Fibroblast of villous mesenchyme (primary cell): Measurements from ENCODE around the gene TSHZ2. TPM values are rescaled to one million over a fixed set of nuclear protein-coding genes. Genes with fewer than 3 reads are reported as not detected.

ENCODE experiments used
- DNase-seq: peaks from one replicate; pipeline ENCODE4 v3.0.0-alpha.2; 2010; ENCODE audit warnings: low read depth
- H3K4me3 ChIP-seq: 2 replicates; pipeline ENCODE4 v1.5.1; 2011; ENCODE audit warnings: low read depth, mild to moderate bottlenecking, low read length
- CTCF ChIP-seq: IDR thresholded peaks from 2 replicates; pipeline ENCODE4 v1.5.1; 2012; ENCODE audit warnings: low read depth, mild to moderate bottlenecking, low read length; ENCODE audit not compliant: insufficient read depth
- total RNA-seq: library from RNA; depleted of rRNA; stranded (reverse); fragments of >200 nt; gene quantifications from 2 replicates; pipeline ENCODE4 v1.2.3, GENCODE V29; 2012

TSHZ2 gene
- total RNA-seq, 1 donor: 2.6 TPM

DNA sequence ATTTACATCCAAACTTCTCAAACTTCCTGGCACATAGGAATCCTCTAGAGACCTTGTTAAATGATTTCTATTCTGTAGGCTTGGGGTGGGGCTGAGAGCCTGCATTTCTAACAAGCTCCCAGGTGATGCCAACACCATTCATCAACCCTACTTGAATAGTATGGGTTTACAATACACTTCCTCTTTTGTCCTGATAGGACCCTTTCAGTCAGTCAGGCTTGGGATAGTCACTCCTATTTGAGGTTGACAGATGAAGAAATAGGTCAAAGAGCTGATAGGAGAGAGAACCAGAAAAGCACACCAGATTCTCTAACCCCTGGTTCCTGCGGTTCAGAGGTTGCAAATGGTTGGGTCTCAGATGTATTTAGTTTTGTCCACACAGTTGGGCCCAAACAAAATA lies 273.4 kb downstream of the TSHZ2 start:
- no peak for DNase-seq
- TF ChIP-seq CTCF: no peak
- H3K4me3 ChIP-seq: no peak overlapping the region

DNA sequence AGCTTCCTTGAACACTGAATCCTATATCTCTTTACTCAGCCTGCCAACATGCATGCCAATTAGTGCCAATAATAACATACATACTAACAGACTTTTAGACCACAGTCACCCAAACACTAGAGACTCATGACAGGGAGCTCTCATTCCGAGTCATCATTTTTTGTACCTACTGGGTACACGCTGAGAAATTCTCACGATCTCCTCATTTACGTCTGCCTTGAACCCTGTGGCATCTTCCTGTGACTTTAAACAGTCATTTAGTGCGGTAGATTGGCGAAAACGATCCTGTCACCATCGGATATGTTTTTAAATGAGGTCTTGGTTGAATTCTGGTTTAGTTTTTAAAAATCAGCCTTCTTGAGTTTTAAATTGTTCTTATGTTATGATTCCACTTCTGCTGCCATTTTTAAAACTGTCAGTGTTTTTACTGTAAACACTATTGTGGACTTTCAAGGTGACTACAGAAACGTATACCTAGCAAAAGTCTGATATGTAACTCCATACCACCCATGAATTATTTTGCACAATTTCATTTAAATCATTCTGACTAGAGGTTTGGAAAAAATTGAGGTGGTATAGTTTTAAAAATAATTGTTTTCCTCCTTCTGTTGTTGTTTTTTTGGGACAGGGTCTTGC lies 275.4 kb downstream of the TSHZ2 start:
- no peak for TF ChIP-seq CTCF
- H3K4me3 ChIP-seq: no peak overlapping the region
- no peak for DNase-seq

DNA sequence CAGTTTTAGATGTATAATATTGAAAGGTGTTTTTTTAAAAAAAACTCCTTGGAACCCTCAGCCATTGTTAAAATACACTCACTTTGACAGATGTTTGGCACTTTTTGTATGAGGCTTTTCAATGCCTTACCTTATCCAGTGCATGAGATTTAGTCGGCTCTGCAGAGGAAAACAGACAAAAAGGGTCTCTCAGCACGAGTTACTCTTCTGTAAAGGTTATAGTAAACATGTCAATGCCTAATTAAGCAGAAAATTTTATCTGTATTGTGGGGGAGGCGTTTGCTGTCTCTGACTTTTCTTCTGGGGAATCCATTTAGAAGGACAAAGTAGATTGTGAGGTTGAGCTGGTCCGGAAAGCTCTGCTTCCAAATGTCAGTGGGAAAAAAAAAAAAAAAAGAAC lies 278.3 kb downstream of the TSHZ2 start:
- no peak overlapping the region for H3K4me3 ChIP-seq
- no peak for DNase-seq
- TF ChIP-seq CTCF: no peak

GRCh38 chr20:53252002-53252401 lies 279.8 kb downstream of the TSHZ2 start:
- no peak overlapping the region for H3K4me3 ChIP-seq
- DNase-seq: no peak
- no peak for TF ChIP-seq CTCF

DNA sequence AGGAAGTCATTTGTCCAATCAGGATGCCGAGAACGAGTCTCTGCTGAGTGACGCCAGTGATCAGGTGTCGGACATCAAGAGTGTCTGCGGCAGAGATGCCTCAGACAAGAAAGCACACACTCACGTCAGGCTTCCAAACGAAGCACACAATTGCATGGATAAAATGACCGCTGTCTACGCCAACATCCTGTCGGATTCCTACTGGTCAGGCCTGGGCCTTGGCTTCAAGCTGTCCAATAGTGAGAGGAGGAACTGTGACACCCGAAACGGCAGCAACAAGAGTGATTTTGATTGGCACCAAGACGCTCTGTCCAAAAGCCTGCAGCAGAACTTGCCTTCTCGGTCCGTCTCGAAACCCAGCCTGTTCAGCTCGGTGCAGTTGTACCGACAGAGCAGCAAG lies 281.5 kb downstream of the TSHZ2 start:
- DNase-seq: no peak
- TF ChIP-seq CTCF: no peak
- H3K4me3 ChIP-seq: no peak overlapping the region

DNA sequence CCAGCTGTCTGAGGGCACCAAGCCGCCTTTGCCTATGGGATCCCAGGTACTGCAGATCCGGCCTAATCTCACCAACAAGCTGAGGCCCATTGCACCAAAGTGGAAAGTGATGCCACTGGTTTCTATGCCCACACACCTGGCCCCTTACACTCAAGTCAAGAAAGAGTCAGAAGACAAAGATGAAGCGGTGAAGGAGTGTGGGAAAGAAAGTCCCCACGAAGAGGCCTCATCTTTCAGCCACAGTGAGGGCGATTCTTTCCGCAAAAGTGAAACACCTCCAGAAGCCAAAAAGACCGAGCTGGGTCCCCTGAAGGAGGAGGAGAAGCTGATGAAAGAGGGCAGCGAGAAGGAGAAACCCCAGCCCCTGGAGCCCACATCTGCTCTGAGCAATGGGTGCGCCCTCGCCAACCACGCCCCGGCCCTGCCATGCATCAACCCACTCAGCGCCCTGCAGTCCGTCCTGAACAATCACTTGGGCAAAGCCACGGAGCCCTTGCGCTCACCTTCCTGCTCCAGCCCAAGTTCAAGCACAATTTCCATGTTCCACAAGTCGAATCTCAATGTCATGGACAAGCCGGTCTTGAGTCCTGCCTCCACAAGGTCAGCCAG lies 283.0 kb downstream of the TSHZ2 start:
- TF ChIP-seq CTCF: no peak
- no peak for DNase-seq
- no peak overlapping the region for H3K4me3 ChIP-seq

GRCh38 chr20:53258741-53259140 lies 286.6 kb downstream of the TSHZ2 start:
- TF ChIP-seq CTCF: no peak
- no peak overlapping the region for H3K4me3 ChIP-seq
- no peak for DNase-seq
